CD4-positive, alpha-beta memory T cell (primary cell): Measurements from ENCODE around the gene FUT8. TPM values are rescaled to one million over a fixed set of nuclear protein-coding genes. Genes with fewer than 3 reads are reported as not detected.

Experiments
- CTCF ChIA-PET: fragments of 350-600 bp; sonication (Branson Sonifier 250); formaldehyde crosslinking; loops from one replicate; lab custom pipeline; 2021; ENCODE audit warnings: inconsistent platforms; ENCODE audit not compliant: partially characterized antibody; lab: Charles Lee
- POLR2A ChIA-PET: fragments of 350-600 bp; sonication (Branson Sonifier 250); formaldehyde crosslinking; loops from one replicate; lab custom pipeline; 2021; ENCODE audit not compliant: partially characterized antibody; lab: Charles Lee
- DNase-seq, 5 donors: peaks; one replicate each; pipeline versions ENCODE4 v3.0.0 to v3.0.0-alpha.2; 2020 to 2022; ENCODE audit warnings: mixed read lengths in 1 of 5
- H3K27ac ChIP-seq: one replicate; pipeline ENCODE4 v1.7.0; 2013; ENCODE audit warnings: low read depth, low read length
- H3K27me3 ChIP-seq: 2 replicates; pipeline ENCODE4 v1.7.0; 2013; ENCODE audit warnings: mild to moderate bottlenecking, low read length, moderate library complexity; ENCODE audit not compliant: insufficient read depth
- H3K36me3 ChIP-seq: 2 replicates; pipeline ENCODE4 v1.7.0; 2013; ENCODE audit warnings: mild to moderate bottlenecking, low read length, moderate library complexity; ENCODE audit not compliant: insufficient read depth
- H3K4me1 ChIP-seq: 2 replicates; pipeline ENCODE4 v1.7.0; 2013; ENCODE audit warnings: mild to moderate bottlenecking, low read length, moderate library complexity; ENCODE audit not compliant: insufficient read depth
- H3K4me3 ChIP-seq, 2 donors: one replicate each; pipeline ENCODE4 v1.7.0; 2013; ENCODE audit warnings: low read length in 2 of 2, mild to moderate bottlenecking in 1 of 2
- H3K9me3 ChIP-seq, 2 donors: one replicate each; pipeline ENCODE4 v1.7.0; 2013; ENCODE audit warnings: low read length in 2 of 2, control low read depth in 1 of 2; ENCODE audit not compliant: control insufficient read depth in 1 of 2
- H3K27ac Mint-ChIP-seq, 7 donors: one replicate each; pipeline ENCODE4 v1.8.0; 2020 to 2021; ENCODE audit warnings: mixed read lengths in 7 of 7, mild to moderate bottlenecking in 6 of 7, inconsistent platforms in 3 of 7, moderate library complexity in 3 of 7
- H3K27me3 Mint-ChIP-seq, 2 donors: one replicate each; pipeline ENCODE4 v1.8.0; 2020 to 2021; ENCODE audit warnings: mixed read lengths in 2 of 2
- H3K36me3 Mint-ChIP-seq, 2 donors: one replicate each; pipeline ENCODE4 v1.8.0; 2020 to 2021; ENCODE audit warnings: mixed read lengths in 2 of 2, inconsistent platforms in 1 of 2, mild to moderate bottlenecking in 1 of 2
- H3K4me1 Mint-ChIP-seq, 4 donors: one replicate each; pipeline ENCODE4 v1.8.0; 2020 to 2021; ENCODE audit warnings: mixed read lengths in 4 of 4, mild to moderate bottlenecking in 1 of 4
- H3K4me3 Mint-ChIP-seq, 8 donors: one replicate each; pipeline ENCODE4 v1.8.0; 2020 to 2021; ENCODE audit warnings: mixed read lengths in 8 of 8, mild to moderate bottlenecking in 7 of 8, moderate library complexity in 6 of 8, inconsistent platforms in 3 of 8
- H3K9me3 Mint-ChIP-seq, 8 donors: one replicate each; pipeline ENCODE4 v1.8.0; 2020 to 2021; ENCODE audit warnings: mixed read lengths in 8 of 8, mild to moderate bottlenecking in 5 of 8, inconsistent platforms in 3 of 8, moderate library complexity in 1 of 8
- intact Hi-C: fragments of 100-400 bp; cut with micrococcal nuclease; formaldehyde crosslinking; loops from one replicate; pipeline ENCODE4 v1.15.1; 2023
- polyA plus RNA-seq, 2 donors: library from polyadenylated mRNA; unstranded; fragments of 300-500 nt; fragmentation: Illumina TruSeq; gene quantifications; one replicate each; pipeline ENCODE4 v1.2.3, GENCODE V29; 2021
- total RNA-seq, 2 experiments: library from RNA; stranded (reverse); gene quantifications; one replicate each; pipeline ENCODE4 v1.2.3, GENCODE V29; 2021

Gene FUT8
- total and polyA plus RNA-seq, 4 experiments from 2014 or later = 10.6 to 51.0 (median 32.2) TPM

DNA sequence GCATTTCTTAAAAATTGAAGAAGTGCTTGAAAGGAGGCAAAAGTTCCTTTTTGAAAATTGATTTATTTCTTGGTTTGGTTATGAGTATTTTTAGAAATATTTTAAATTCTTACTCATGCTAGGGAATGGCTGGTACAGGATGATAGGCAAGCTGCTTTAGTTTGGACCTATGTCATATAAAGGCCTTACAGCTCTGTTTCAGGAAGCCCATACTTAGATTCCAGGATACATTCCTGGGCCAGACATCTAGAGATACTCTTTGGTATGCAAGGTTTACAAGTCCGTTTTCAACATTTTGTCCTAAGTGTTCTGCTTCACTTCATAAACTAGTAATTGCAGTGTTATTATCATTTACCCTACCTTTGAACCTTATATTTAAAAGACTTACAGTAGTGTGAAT, 186.8 kb downstream of the FUT8 start:
- Mint-ChIP-seq H3K27me3 (no peaks in the 10 kb centered on the region), H3K27ac (no peak overlapping the region), H3K36me3 (peaks cover under 1 to 6% of the 10 kb centered on the region in 2 donors), H3K4me1 (peaks cover 3 to 6% (median 4%) of the 10 kb centered on the region in 4 donors), H3K4me3 (no peak overlapping the region), H3K9me3 (peaks cover 0 to under 1% (median 0%) of the 10 kb centered on the region in 8 donors)
- peaks cover 3% of the 10 kb centered on the region for H3K4me1 ChIP-seq
- no peak for DNase-seq
- H3K4me3 ChIP-seq = no peak overlapping the region
- ChIA-PET POLR2A (no interaction called here), CTCF (no interaction called here)
- no peaks in the 10 kb centered on the region for H3K36me3 ChIP-seq
- H3K27me3 ChIP-seq = no peaks in the 10 kb centered on the region
- intact Hi-C loops = no loop called here
- H3K9me3 ChIP-seq = no peaks in the 10 kb centered on the region
- no peak overlapping the region for H3K27ac ChIP-seq

DNA sequence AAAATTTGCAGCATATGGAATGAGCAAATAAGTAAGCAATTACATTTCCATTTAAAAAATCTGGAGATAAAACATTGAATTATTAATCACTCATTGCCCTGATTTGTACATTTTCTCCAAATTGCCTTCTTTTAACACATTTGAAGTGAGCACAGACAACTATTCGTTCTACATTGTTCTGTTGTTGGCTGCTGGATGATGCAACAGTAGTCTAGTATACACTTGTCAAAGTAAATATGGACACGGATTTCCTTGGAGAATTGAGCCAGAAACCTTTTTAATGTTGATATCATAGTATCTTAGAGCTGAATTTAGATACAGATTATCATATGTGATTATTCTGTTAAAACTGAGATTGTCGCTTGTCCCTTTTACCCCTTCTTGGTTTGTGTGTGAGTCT, 188.2 kb downstream of the FUT8 start:
- no peak overlapping the region for H3K4me3 Mint-ChIP-seq
- no peaks in the 10 kb centered on the region for H3K27me3 Mint-ChIP-seq
- ChIA-PET POLR2A (no interaction called here), CTCF (no interaction called here)
- peaks cover 0 to 6% (median 6%) of the 10 kb centered on the region in 4 donors for H3K4me1 Mint-ChIP-seq
- intact Hi-C loops = loop anchor here (10.0 kb wide), 1 partner anchor 186 kb away; the partner anchor contains the start of gene FUT8
- H3K27ac Mint-ChIP-seq = peak overlapping the region in 1 of 7 donors; percentile 3
- H3K9me3 ChIP-seq = no peaks in the 10 kb centered on the region
- no peaks in the 10 kb centered on the region for H3K9me3 Mint-ChIP-seq
- no peaks in the 10 kb centered on the region for H3K27me3 ChIP-seq
- H3K4me3 ChIP-seq = no peak overlapping the region
- H3K36me3 Mint-ChIP-seq = peaks cover 0 to 3% of the 10 kb centered on the region in 2 donors
- no peak overlapping the region for H3K27ac ChIP-seq
- DNase-seq = no peak
- H3K36me3 ChIP-seq = no peaks in the 10 kb centered on the region
- peaks cover 10% of the 10 kb centered on the region for H3K4me1 ChIP-seq

DNA sequence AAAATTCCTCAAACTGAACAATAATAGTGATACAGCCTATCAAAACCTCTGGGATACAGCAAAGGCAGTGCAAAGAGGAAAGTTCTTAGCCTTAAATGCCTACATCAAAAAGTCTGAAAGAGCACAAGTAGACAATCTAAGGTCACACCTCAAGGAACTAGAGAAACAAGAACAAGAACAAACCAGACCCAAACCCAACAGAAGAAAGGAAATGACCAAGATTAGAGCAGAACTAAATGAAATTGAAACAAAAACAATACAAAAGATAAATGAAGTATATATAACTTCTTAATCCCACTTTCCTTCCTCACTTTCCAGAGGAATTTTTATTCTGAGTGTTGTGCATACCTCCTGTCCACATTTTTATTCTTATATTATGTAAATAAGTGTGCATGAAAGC, 192.0 kb downstream of the FUT8 start:
- Histone ChIP-seq H3K36me3 (no peaks in the 10 kb centered on the region), H3K4me1 (peaks cover 10% of the 10 kb centered on the region), H3K4me3 (no peak overlapping the region), H3K9me3 (no peaks in the 10 kb centered on the region), H3K27me3 (no peaks in the 10 kb centered on the region), H3K27ac (no peak overlapping the region)
- Mint-ChIP-seq H3K4me3 (no peak overlapping the region), H3K27ac (no peak overlapping the region), H3K9me3 (no peaks in the 10 kb centered on the region), H3K36me3 (peaks cover 0 to 3% of the 10 kb centered on the region in 2 donors), H3K27me3 (no peaks in the 10 kb centered on the region), H3K4me1 (peaks cover 0 to 11% (median 10%) of the 10 kb centered on the region in 4 donors)
- no peak for DNase-seq
- ChIA-PET POLR2A (no interaction called here), CTCF (no interaction called here)
- intact Hi-C loops = loop anchor here (10.0 kb wide), 1 partner anchor 190 kb away; the partner anchor contains the start of gene FUT8

DNA sequence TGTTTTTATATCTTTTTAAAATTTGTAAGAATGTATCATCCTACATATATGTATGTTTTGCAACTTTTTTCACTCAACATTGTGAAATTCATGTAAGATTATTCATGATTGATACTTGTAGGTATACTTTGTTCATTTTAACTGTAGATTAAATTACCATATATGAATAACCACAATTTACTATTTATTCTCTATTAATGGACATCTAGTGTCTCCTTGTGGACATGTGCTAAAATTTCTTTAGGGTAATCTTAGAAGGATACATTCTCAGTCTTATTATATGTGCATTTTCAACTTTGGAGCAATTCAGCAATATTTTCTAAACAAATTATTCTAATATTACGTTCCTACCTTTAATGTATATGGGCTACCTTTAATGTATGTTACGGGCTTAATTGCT, 192.4 kb downstream of the FUT8 start:
- no peak overlapping the region for H3K4me3 ChIP-seq
- peaks cover 0 to 3% of the 10 kb centered on the region in 2 donors for H3K36me3 Mint-ChIP-seq
- H3K9me3 Mint-ChIP-seq = no peaks in the 10 kb centered on the region
- H3K4me1 ChIP-seq = peaks cover 10% of the 10 kb centered on the region
- ChIA-PET POLR2A (no interaction called here), CTCF (no interaction called here)
- H3K4me3 Mint-ChIP-seq = no peak overlapping the region
- peak overlapping the region in 1 of 7 donors; percentile 70 for H3K27ac Mint-ChIP-seq
- intact Hi-C loops = loop anchor here (10.0 kb wide), 1 partner anchor 190 kb away; the partner anchor contains the start of gene FUT8
- DNase-seq = no peak
- H3K36me3 ChIP-seq = no peaks in the 10 kb centered on the region
- H3K27me3 Mint-ChIP-seq = no peaks in the 10 kb centered on the region
- H3K9me3 ChIP-seq = no peaks in the 10 kb centered on the region
- no peaks in the 10 kb centered on the region for H3K27me3 ChIP-seq
- H3K4me1 Mint-ChIP-seq = peaks cover 0 to 10% (median 10%) of the 10 kb centered on the region in 4 donors
- no peak overlapping the region for H3K27ac ChIP-seq

DNA sequence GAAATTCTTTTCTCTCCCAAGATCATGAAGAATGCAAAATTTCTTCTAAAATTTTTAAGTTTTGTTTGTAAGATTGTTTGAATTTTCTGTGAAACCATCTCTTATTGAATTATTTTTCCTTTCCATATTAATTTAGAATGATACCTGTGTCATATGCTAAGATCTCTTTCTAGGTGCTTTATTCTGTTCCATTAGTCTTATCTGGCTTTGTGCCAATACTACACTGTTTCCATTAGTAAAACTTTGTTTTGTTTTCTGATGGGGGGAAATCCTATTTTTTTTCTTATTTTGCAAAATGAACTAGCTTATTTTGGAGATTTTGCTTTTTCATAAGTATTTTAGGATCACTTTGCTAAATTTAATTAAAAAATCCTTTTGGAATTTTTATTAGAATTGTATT, 193.9 kb downstream of the FUT8 start:
- no peak for DNase-seq
- Histone ChIP-seq H3K9me3 (no peaks in the 10 kb centered on the region), H3K4me3 (no peak overlapping the region), H3K36me3 (no peaks in the 10 kb centered on the region), H3K27me3 (no peaks in the 10 kb centered on the region), H3K4me1 (peaks cover 10% of the 10 kb centered on the region), H3K27ac (no peak overlapping the region)
- Mint-ChIP-seq H3K27ac (no peak overlapping the region), H3K36me3 (no peaks in the 10 kb centered on the region), H3K9me3 (no peaks in the 10 kb centered on the region), H3K4me1 (peaks cover 0 to 9% (median 7%) of the 10 kb centered on the region in 4 donors), H3K27me3 (no peaks in the 10 kb centered on the region), H3K4me3 (no peak overlapping the region)
- POLR2A ChIA-PET = no interaction called here
- CTCF ChIA-PET = no interaction called here
- intact Hi-C loops = loop anchor here (10.0 kb wide), 1 partner anchor 192 kb away; the partner anchor contains the start of gene FUT8

DNA sequence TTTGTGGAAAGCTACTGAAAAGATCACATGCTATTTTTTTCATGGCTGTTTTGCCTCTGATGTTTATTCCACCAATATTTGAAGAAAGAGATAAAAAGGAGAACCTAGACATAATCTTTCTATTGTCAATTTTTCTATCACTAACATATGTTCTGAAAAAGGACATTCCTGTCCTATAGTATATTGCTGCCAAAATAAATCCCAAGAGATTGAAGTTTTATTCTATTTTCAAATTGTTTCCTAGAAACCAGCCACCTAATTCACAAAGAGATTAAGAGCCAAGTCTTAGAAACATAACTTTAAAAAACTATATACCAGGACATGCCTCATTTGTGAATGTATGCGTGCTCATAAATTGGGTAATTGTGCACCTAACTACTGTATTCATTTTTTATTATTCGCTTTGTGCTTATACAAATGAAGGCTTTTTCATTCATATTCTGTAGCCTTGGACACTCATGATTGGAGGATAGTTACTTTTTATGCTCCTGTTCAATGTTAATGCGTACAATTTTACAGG, 200.7 kb downstream of the FUT8 start:
- Histone ChIP-seq H3K27me3 (no peaks in the 10 kb centered on the region), H3K4me3 (no peak overlapping the region), H3K4me1 (no peaks in the 10 kb centered on the region), H3K9me3 (no peaks in the 10 kb centered on the region), H3K36me3 (no peaks in the 10 kb centered on the region), H3K27ac (no peak overlapping the region)
- ChIA-PET CTCF (no interaction called here), POLR2A (no interaction called here)
- intact Hi-C loops = no loop called here
- H3K9me3 Mint-ChIP-seq = no peaks in the 10 kb centered on the region
- H3K27ac Mint-ChIP-seq = no peak overlapping the region
- peaks cover 4 to 11% (median 8%) of the 10 kb centered on the region in 4 donors for H3K4me1 Mint-ChIP-seq
- H3K36me3 Mint-ChIP-seq = peaks cover 22 to 32% of the 10 kb centered on the region in 2 donors
- H3K27me3 Mint-ChIP-seq = no peaks in the 10 kb centered on the region
- DNase-seq = no peak
- H3K4me3 Mint-ChIP-seq = no peak overlapping the region

DNA sequence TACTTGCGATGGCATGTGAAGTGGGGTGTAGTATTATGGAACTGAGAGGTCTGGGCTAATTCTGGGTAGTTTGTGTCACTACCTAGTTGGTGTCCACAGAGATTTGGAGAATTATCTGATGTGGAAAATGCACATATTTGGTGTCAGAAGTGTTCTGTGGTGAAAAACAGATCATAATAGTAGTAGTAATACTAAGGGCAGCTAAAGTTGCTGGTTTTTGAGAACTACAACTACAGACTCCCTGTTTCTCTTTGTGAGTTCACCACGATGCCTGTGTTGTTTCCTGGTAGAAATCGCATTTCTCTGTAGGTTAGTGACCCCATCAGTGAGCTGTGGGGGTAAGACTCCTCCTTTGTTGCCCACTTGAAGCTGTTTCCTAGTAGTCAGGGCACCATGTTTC, 206.5 kb downstream of the FUT8 start:
- Mint-ChIP-seq H3K9me3 (no peaks in the 10 kb centered on the region), H3K27ac (no peak overlapping the region), H3K27me3 (no peaks in the 10 kb centered on the region), H3K4me1 (peaks cover 0 to 7% (median 2%) of the 10 kb centered on the region in 4 donors), H3K4me3 (no peak overlapping the region), H3K36me3 (peaks cover 31 to 39% of the 10 kb centered on the region in 2 donors)
- intact Hi-C loops = no loop called here
- ChIA-PET POLR2A (no interaction called here), CTCF (no interaction called here)
- Histone ChIP-seq H3K27ac (no peak overlapping the region), H3K36me3 (no peaks in the 10 kb centered on the region), H3K4me1 (no peaks in the 10 kb centered on the region), H3K27me3 (no peaks in the 10 kb centered on the region), H3K4me3 (no peak overlapping the region), H3K9me3 (no peaks in the 10 kb centered on the region)
- no peak for DNase-seq
